NCI-H2081 (cell line): ENCODE measurements around the gene ZNF532.
"Not testable (repeated sequence)": the region's sequence is repeated elsewhere in the genome, so short reads cannot be mapped to it uniquely, and the experiment has no call there.

Experiments used
- DNase-seq, 2 experiments: peaks; one replicate each; lab custom pipeline; 2025; lab: John Stamatoyannopoulos, UW

Gene ZNF532

DNA sequence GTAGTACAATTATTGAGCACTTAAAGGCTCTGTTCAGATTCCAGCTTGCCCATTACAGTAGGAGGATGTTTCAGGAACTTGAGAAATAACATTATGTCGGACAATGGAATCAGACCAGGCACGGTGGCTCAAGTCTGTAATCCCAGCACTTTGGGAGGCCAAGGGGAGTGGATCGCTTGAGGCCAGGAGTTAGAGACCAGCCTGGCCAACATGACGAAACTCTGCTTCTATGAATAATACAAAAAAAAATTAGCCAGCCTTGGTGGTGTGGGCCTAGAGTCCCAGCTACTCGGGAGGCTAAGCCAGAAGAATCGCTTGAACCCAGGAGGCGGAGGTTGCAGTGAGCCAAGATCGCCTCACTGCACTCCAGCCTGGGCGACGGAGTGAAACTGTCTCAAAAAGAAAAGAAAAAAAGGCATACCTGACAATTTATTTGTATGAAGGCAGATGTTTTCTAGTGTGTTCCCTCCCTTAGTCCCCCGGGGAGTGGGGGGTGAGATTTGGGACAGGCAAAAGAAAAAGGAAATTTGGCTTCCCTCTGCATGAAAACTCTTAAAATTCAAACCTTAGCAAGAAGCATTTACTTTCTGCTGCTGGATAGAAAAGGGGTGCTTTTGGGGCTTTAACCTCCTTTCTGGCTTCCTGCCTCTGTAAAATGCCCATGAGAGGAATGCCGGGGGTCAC, 13.7 kb upstream of the ZNF532 start:
- DNase-seq: no peak

GRCh38 chr18:58851856-58852255, 12.8 kb upstream of the ZNF532 start:
- DNase-seq: no peak

DNA sequence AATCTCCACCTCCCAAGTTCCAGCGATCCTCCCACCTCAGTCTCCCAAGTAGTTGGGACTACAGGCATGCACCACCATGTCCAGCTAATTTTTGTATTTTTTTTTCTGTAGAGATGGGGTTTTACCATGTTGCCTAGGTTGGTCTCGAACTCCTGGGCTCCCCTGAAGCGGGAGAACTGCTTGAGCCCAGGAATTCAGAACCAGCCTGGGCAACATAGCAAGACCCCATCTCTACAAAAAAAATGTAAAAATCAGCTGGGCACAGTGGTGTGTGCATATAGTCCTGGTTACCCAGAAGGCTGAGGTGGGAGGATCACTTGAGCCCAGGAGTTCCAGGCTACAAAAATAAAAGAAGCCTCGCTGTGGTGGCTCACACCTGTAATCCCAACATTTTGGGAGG, 12.0 kb upstream of the ZNF532 start:
- no peak for DNase-seq

DNA sequence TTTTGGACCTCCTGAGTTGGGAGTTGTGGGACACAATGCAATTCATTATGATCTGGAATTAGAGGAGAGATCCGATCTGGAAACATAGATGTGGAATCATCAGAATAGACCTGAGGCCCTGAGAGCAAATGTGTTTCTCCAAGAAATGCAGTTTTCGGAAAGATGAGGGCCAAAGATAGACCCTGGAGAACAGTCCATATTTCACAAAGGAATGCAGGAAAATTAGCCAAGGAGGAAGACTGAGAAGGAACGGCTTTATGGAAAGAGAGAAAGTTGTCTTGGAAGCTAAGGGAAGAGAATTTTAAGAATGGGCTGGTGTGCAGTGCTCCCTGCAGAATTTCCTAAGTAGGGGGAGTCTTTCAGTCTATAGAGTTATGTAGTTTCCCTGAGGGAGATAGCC, 11.1 kb upstream of the ZNF532 start:
- DNase-seq: no peak

- DNase-seq: not testable (repeated sequence)
These were observed 9.2 kb upstream of the ZNF532 start for GRCh38 chr18:58855521-58855920.

- no peak for DNase-seq
These were observed 7.8 kb upstream of the ZNF532 start for GRCh38 chr18:58856881-58857280.

GRCh38 chr18:58858591-58859468, 5.8 kb upstream of the ZNF532 start:
- DNase-seq: no peak

GRCh38 chr18:58859907-58860306, 4.8 kb upstream of the ZNF532 start:
- no peak for DNase-seq

- no peak for DNase-seq
These were observed 3.9 kb upstream of the ZNF532 start for GRCh38 chr18:58860747-58861231.

GRCh38 chr18:58861353-58861752, 3.3 kb upstream of the ZNF532 start:
- DNase-seq: no peak

DNA sequence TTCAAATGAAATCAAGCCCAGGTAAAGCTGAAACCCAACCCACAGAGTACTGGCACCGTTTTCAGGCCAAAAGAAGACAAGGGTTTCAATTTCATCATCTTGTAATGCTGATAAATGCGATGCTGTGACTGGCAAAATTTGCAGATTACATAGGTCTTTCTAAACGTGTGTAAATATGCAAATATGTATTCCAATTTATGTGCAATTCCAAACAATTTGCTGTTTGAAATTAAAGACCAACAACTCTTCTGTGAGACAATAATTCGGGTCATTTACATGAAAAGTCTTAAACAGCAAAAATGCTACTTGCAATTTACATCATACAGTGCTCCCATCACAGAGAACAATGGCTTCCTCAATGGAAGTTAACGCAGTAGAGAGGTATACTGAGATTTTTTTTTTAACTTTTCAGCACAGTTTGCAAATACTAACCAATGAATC, 2.8 kb upstream of the ZNF532 start:
- DNase-seq: peak in 1 of 2 experiments; percentile 27

- no peak for DNase-seq
These were observed 2.3 kb upstream of the ZNF532 start for GRCh38 chr18:58862356-58862755.

DNA sequence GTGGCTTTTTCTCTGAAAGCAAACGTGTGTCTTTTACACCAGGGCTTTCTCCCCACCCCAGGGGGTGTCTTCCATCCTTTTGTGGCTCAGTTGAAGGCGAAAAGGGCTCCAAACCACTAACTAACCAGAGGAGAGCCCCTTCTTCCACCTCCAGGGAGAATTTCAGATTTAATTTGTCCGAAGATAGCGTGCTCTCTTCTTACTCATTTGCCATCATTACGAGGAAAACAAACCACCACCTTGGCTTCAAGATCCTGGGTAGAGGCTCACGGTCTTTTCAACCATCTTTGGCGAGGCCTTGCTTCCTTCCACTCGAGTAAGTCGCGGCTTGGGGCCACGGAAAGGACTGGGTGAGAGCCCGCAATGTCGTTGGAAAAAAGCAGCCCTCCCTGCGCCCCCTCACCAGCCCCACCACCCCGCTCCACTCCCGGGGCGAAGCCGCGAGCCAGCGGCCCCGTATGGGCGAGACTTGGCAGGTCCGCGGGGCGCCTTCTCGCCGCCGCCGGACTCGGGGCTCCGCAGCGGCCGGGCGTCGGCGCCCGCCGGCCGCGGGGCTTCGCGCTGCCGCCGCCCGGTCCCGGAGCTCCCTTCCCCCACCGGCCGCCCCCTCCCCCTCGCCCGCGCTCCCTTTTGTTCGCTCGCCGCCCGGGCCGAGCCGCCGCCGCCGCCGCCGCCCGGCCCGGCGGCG, 1.7 kb upstream of the ZNF532 start:
- peak; percentile 49 to 53 for DNase-seq

- peak in 1 of 2 experiments; percentile 48 for DNase-seq
These were observed 1.0 kb upstream of the ZNF532 start for GRCh38 chr18:58863539-58864145.

GRCh38 chr18:58865033-58865590, 435 bp downstream of the ZNF532 start:
- no peak for DNase-seq

DNA sequence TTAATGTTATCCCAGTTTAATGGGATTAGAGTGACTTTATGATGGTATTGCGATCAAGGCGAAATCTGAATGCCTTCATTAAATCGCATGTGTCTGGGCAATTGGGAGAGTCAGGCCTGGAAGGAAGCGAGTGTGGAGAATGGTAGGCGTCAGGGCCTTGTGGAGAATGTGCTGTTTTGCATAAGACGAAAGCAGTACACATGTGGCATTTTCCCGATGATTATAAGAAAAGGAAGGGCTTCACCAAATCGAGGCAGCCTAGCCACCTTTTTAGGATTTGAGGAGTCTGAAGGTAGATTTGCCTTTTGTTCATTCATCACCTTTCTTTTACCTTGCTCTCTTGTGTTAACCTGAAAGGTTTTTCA, 1.0 kb downstream of the ZNF532 start:
- no peak for DNase-seq

DNA sequence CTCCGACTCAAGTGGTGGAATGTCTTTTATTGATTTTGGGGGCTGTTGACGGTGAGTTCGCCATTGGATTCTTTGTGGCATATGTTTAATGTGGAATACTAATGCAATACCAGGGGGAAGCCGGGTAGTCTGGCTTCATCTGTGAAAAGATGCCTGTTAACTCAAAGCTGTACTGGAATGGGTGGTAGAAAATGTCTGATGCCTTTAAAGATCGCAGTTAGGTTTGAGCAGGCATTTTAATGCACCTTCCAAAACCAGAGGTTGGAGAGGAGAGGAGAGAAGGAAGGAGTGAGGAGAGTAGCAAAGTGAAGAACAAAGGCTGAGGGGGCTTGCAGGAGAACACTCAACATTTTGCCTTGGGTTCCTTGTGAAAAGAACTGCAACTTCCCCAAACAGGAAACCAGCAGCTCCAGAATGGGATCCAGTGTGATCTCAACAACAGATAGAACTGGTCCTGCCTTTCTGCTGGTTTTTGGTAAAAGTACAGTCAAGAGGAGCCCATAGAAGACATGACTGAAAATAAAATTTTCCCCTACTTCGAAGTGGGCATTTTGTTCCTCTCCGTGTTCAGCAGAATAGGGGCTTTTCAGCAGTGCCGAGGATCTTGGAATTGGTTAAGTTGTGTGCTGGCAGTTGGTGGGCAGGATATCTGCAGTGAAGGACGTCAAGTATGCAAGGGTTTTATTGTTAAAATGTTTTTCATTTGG, 1.5 kb downstream of the ZNF532 start:
- no peak for DNase-seq

- DNase-seq: no peak
These were observed 2.1 kb downstream of the ZNF532 start for GRCh38 chr18:58866773-58867150.

GRCh38 chr18:58867281-58867961, 2.7 kb downstream of the ZNF532 start:
- no peak for DNase-seq

- no peak for DNase-seq
These were observed 3.8 kb downstream of the ZNF532 start for GRCh38 chr18:58868440-58868839.

DNA sequence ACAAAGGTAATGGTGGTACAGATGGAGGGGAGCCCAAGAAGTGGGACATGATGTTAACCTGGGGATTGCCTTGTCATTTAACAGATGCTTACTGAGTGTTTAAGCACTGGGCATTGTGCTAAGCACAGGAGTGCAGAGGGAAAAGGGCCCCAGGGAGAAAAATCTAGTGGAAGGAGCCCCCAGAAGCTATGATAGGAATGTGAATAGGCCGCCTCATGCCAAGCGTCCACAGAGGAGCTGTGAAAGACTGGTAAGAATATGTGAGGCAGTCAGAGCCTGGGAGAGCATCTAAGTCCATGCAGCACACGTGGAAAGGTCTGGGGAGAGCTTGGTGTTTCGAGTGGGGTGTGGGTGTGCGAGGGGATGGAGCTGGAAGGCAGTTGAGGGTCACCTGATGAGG, 5.5 kb downstream of the ZNF532 start:
- DNase-seq: no peak
